ENCODE data around the gene KCNH2.

DNA sequence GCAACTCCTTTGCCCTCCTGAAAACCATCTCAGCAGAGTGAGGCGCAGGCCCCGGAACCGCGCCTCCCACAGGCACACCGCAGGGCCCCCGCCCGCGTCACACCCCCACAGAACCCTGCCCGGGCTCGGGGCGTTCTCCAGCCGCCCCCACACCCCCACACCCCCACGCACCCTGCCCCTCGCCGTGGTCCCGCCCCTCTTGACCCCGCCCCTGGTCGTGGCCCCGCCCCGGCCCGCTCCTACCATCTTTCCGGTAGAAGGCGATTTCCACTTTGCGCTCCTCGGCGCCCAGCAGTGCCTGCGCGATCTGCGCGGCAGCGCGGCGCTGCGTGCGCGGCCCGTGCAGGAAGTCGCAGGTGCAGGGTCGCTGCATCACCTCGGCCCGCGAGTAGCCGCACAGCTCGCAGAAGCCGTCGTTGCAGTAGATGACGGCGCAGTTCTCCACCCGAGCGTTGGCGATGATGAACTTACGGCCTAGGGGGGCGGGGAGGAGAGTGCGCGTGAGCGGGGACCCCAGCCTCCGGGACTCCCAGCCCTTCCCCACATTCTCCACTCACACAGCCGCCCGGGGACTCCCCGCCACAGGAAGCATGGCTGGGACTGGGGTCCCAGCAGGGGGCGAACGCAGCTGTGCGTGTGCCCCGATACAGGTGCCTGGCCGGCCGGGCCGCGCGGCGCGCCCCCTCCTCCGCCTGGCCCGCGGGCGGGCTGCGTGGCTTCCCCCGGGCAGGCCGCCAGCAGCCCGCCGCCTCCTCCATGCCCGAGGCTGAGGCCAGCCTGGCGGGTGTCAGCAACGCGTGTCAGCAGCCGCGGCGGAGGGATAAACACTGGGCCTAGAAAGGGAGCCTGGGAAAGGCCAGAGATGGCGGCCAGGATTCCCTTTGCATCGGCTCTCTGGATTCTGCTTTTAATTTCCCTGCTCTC lies 3.4 kb downstream of the KCNH2 start:
- no peak for TF ChIP-seq CTCF (IDR thresholded peaks at IDR 0.05)
- TF ChIP-seq POLR2A (IDR thresholded peaks at IDR 0.05): no peak

All from lower leg skin (tissue), 3 donors.